Activated naive CD4-positive, alpha-beta T cell treated with anti-CD3 and anti-CD28 coated beads, Interleukin-2, amount 10 ng/mL, durations not matched to agents 7 days and 5 days (primary cell): ENCODE results near the gene BICC1.

Experiments
- CTCF ChIA-PET: fragments of 350-600 bp; sonication (Branson Sonifier 250); formaldehyde crosslinking; loops from one replicate; lab custom pipeline; 2021; ENCODE audit warnings: antibody characterized with exemption; lab: Charles Lee
- DNase-seq: peaks from one replicate; pipeline ENCODE4 v3.0.0-alpha.2; 2020
- H3K27ac Mint-ChIP-seq: one replicate; pipeline ENCODE4 v1.8.0; 2021; ENCODE audit warnings: mild to moderate bottlenecking, moderate library complexity, mixed read lengths
- H3K27me3 Mint-ChIP-seq: one replicate; pipeline ENCODE4 v1.8.0; 2021; ENCODE audit warnings: mild to moderate bottlenecking, mixed read lengths
- H3K36me3 Mint-ChIP-seq: one replicate; pipeline ENCODE4 v1.8.0; 2021; ENCODE audit warnings: mixed read lengths
- H3K4me1 Mint-ChIP-seq: one replicate; pipeline ENCODE4 v1.8.0; 2021; ENCODE audit warnings: mixed read lengths
- H3K4me3 Mint-ChIP-seq: one replicate; pipeline ENCODE4 v1.8.0; 2021; ENCODE audit warnings: mild to moderate bottlenecking, moderate library complexity, mixed read lengths
- H3K9me3 Mint-ChIP-seq: one replicate; pipeline ENCODE4 v1.8.0; 2021; ENCODE audit warnings: mixed read lengths

Gene BICC1

DNA sequence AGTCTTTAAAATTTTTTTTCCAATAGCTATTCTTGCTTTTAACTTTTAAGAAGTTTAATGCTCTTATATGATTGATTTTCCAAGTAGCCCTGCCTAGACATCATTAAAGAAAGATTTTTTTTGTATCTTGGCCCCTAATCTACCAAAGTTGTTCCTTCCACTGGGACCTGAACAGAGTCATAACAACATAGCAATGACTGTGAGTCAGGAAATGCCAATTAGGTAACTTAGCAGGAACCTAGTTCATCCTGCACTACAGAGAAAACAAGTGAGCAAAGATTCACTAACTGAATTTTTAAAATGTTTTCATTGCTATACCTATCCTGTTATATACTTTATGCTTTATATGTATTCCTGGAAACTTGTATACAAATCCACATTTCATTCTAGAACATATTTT is 284.7 kb downstream of the BICC1 start:
- Mint-ChIP-seq H3K4me3 (no peak overlapping the region), H3K9me3 (no peaks in the 10 kb centered on the region), H3K4me1 (no peaks in the 10 kb centered on the region), H3K36me3 (no peaks in the 10 kb centered on the region), H3K27me3 (no peaks in the 10 kb centered on the region), H3K27ac (no peak overlapping the region)
- CTCF ChIA-PET: no interaction called here
- no peak for DNase-seq

DNA sequence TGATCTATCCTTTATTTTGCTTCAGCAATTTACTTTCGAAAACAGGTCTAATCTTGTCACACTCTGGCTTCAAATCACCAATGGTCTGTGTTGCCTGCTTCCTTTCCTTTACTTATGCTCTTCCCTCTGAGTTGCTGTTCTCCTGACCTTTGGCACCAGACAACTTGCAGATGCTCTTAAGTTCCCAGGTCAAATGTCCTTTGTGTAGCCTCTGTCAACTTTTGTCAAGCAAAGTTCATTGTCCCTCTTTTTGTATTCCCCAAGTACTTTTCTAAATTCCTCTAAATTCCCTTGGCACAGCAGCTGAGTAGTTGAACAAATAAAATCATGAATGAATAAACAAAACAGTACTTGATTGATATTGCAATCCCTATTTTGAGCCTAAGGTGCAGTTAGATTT is 289.4 kb downstream of the BICC1 start:
- no peaks in the 10 kb centered on the region for H3K36me3 Mint-ChIP-seq
- CTCF ChIA-PET: no interaction called here
- H3K27ac Mint-ChIP-seq: no peak overlapping the region
- no peak overlapping the region for H3K4me3 Mint-ChIP-seq
- no peaks in the 10 kb centered on the region for H3K27me3 Mint-ChIP-seq
- no peak for DNase-seq
- no peaks in the 10 kb centered on the region for H3K4me1 Mint-ChIP-seq
- H3K9me3 Mint-ChIP-seq: no peaks in the 10 kb centered on the region

DNA sequence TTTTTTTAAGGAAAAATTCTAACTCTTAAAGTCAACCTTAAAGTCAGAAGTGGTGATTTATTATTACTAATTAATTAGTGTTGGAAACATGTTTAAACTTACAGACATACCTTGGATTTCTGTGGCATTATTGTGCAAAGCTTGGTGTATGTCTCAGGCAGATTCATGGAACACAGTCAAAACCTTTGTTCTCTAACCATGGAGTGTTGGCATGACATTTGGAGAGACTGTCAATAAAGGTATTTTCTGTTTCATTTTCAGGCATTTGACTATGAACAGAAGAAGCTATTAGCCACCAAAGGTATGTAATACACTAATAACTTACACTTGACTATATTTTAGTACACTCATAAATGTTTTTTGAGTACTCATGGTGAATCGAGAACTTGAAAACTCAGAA is 293.7 kb downstream of the BICC1 start:
- Mint-ChIP-seq H3K36me3 (no peaks in the 10 kb centered on the region), H3K4me1 (no peaks in the 10 kb centered on the region), H3K27ac (no peak overlapping the region), H3K9me3 (no peaks in the 10 kb centered on the region), H3K4me3 (no peak overlapping the region), H3K27me3 (no peaks in the 10 kb centered on the region)
- CTCF ChIA-PET: no interaction called here
- DNase-seq: no peak

DNA sequence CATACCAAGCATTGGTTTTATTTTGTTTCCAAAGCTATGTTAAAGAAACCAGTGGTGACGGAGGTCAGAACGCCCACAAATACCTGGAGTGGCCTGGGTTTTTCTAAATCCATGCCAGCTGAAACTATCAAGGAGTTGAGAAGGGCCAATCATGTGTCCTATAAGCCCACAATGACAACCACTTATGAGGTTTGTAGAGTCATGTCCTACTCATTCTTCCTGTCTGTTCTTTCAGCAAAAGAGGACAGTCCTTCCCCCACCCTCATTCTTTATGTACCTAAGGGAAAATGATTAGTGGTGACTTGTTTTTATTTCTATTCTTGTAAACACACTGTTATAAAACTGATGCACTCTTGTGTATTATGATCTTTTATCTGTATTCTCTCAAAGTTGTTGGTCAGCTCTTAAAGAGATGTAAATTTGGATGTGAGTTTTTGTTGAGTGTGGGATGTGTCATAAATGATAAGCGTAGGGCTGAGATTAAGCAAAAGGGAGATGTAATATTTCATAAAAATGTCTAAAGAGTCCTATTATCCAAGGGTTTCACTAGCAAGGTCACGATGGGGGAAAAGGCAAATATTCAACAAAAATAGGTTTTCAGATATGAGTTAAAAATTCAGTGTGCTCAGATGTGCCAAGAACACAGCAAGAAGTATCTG is 294.4 kb downstream of the BICC1 start:
- H3K27me3 Mint-ChIP-seq: no peaks in the 10 kb centered on the region
- H3K27ac Mint-ChIP-seq: no peak overlapping the region
- no peaks in the 10 kb centered on the region for H3K36me3 Mint-ChIP-seq
- no peak overlapping the region for H3K4me3 Mint-ChIP-seq
- no peaks in the 10 kb centered on the region for H3K4me1 Mint-ChIP-seq
- DNase-seq: no peak
- H3K9me3 Mint-ChIP-seq: no peaks in the 10 kb centered on the region
- CTCF ChIA-PET: no interaction called here

DNA sequence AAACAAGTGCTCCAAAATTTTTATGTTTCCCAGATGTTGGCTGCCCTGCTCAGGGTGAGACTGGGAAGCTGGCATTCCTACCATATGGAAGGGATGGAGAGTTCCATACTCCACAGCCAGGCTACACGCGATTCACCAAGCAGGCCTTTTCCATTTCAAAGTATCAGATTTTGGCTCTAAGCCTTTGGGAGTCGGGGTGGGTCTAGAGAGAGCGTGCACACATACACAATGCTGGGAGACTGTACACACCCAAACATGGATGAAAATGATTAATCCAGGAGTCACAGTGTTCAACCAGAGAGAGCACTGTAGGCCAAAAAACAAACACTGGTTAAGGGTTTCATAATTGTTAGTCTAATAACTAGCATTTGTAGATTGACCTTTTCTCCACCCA is 295.0 kb downstream of the BICC1 start:
- no peak overlapping the region for H3K27ac Mint-ChIP-seq
- CTCF ChIA-PET: no interaction called here
- no peak for DNase-seq
- no peak overlapping the region for H3K4me3 Mint-ChIP-seq
- no peaks in the 10 kb centered on the region for H3K4me1 Mint-ChIP-seq
- H3K9me3 Mint-ChIP-seq: no peaks in the 10 kb centered on the region
- H3K36me3 Mint-ChIP-seq: no peaks in the 10 kb centered on the region
- H3K27me3 Mint-ChIP-seq: no peaks in the 10 kb centered on the region

DNA sequence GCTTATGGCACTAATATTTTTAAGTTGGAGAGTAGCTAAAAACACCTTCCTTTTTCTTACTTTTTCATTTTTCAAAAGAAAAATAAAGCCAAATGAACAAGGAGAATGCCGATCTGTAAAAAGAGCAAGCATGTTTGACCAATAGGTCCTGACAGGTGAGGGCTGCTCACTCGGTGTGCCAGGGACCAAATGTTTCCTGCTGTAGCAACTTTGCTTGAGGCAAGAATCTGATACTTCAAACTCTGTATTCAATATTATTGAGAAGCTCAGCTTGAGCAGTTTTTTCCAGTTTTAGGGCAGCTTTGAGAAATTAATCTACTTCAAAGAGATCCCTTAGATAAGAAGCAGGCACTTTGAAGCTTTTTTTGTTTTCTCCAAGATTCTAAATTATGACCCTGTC is 298.1 kb downstream of the BICC1 start:
- no peaks in the 10 kb centered on the region for H3K9me3 Mint-ChIP-seq

DNA sequence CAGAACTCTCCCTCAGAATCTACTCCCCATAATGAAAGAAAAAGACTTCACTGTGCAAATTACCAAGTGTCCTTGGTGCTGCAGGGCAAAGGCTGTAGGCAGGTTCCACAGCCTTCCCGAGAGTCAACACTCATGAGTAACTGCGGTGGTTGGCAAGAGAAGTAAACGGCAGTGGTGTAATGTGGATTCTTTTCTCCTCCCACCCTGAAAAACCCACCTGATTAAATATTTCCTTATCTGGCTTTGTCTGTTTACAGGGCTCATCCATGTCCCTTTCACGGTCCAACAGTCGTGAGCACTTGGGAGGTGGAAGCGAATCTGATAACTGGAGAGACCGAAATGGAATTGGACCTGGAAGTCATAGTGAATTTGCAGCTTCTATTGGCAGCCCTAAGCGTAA is 300.9 kb downstream of the BICC1 start:
- no peak overlapping the region for H3K4me3 Mint-ChIP-seq
- H3K9me3 Mint-ChIP-seq: no peaks in the 10 kb centered on the region
- CTCF ChIA-PET: no interaction called here
- H3K27ac Mint-ChIP-seq: no peak overlapping the region
- H3K27me3 Mint-ChIP-seq: no peaks in the 10 kb centered on the region
- no peak for DNase-seq
- H3K36me3 Mint-ChIP-seq: no peaks in the 10 kb centered on the region
- no peaks in the 10 kb centered on the region for H3K4me1 Mint-ChIP-seq

More for the DNA sequence above, 298.1 kb downstream of the BICC1 start:
- Mint-ChIP-seq H3K4me1 (no peaks in the 10 kb centered on the region), H3K4me3 (no peak overlapping the region), H3K27me3 (no peaks in the 10 kb centered on the region), H3K27ac (no peak overlapping the region), H3K36me3 (no peaks in the 10 kb centered on the region)
- DNase-seq: no peak
- CTCF ChIA-PET: no interaction called here

DNA sequence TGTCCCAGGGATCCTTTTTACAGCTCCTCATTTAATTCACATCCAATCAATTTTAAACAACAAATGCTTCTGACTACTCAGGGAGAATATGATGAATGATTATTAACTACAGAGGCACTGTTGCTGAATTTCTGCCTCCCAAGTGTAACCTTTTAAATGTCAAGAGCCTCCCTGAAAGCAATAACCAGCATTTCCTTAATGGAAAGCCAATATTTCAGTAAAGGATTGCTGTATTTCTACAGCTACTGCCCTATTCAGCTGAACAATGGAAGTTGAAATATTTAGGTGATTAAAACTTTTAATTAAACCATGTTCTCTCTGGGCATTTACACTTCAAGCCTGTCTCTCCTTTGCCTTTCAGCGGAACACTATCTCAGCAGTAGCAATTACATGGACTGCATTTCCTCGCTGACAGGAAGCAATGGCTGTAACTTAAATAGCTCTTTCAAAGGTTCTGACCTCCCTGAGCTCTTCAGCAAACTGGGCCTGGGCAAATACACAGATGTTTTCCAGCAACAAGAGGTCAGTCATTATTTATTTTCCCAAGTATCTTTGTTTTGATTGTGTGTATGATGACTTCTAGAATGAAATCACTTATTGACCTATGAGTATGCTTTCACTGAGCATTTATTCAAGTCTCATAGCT is 304.7 kb downstream of the BICC1 start:
- H3K27me3 Mint-ChIP-seq: no peaks in the 10 kb centered on the region
- no peak overlapping the region for H3K4me3 Mint-ChIP-seq
- H3K4me1 Mint-ChIP-seq: no peaks in the 10 kb centered on the region
- DNase-seq: no peak
- H3K36me3 Mint-ChIP-seq: no peaks in the 10 kb centered on the region
- CTCF ChIA-PET: no interaction called here
- H3K27ac Mint-ChIP-seq: no peak overlapping the region
- H3K9me3 Mint-ChIP-seq: no peaks in the 10 kb centered on the region

DNA sequence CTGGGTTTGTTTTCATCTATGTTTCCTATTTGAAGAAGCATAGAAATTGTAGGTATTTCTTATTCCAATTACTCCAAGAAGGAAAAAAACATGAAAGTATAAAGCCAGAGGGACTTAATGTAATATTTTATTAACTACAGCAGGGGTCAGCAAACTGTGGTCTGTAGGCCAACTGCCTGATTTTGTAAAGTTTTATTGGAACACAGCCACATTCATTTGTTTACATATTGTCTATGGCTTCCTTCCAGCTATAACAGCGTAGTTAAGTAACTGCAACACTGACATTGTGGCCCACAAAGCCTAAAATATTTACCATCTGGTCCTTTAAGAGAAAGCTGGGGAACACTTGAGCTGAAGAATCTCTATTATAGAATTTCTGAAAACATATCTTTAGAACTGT is 306.2 kb downstream of the BICC1 start:
- H3K9me3 Mint-ChIP-seq: no peaks in the 10 kb centered on the region
- no peak for DNase-seq
- no peak overlapping the region for H3K27ac Mint-ChIP-seq
- no peaks in the 10 kb centered on the region for H3K4me1 Mint-ChIP-seq
- H3K36me3 Mint-ChIP-seq: no peaks in the 10 kb centered on the region
- CTCF ChIA-PET: no interaction called here
- H3K27me3 Mint-ChIP-seq: no peaks in the 10 kb centered on the region
- no peak overlapping the region for H3K4me3 Mint-ChIP-seq

DNA sequence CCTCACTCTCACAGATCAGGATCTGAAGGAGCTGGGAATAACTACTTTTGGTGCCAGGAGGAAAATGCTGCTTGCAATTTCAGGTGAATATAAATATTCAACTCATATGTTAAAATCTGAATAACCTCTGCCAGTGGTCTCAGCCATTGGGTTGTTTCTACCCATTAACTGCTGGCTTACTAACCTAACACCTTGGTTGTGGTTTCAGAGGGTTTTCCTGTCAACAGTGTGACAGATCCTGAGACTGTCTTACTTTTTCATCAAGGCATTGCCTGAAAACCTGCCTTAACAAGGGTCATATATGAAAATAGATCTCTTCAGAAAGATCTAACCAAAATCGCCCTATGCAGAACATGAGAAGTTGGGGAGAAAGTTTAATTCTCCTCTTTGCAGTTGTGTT is 307.7 kb downstream of the BICC1 start:
- Mint-ChIP-seq H3K36me3 (no peaks in the 10 kb centered on the region), H3K4me3 (no peak overlapping the region), H3K27me3 (no peaks in the 10 kb centered on the region), H3K4me1 (no peaks in the 10 kb centered on the region), H3K9me3 (no peaks in the 10 kb centered on the region), H3K27ac (no peak overlapping the region)
- DNase-seq: no peak
- CTCF ChIA-PET: no interaction called here

DNA sequence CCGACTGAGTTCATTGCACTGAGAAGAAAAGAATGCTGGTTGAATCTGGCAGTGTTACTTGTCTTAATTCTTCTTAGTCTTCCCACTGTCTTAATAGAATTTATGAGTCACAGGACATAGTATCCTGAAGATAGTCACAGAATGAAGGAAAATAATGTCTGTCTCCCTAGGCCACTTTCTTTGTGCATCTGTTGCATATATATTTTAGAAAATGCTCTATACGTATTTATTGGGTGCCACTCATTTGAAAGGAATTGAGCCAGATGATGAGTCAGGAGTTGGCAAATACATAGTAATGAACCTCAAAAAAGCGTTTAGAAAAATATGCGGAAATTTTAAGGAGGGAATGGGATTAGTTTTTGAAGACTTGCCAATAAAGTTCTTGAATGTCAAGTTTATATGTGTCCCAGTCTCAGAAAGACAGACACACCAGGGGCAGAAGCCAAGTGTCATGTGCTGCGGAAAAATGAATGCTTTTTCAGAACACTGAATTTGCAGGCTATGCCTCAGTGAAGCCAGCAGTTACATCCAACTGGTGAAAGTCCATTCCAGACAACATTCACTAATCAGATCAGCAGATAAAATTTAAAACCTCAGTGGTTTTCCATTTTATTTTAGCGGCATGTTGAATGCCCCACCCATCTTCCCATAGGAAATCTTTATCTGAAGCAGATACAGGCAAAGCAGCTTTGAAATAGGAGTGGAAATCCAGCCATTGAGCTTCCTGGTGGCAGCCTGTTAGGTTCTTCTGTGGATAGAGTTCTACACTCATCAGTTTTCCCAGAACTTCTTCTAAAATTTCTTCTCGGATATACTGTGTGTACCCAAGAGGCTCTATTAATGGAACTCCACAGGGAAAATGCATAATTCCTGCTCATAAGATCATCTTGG is 308.4 kb downstream of the BICC1 start:
- Mint-ChIP-seq H3K36me3 (no peaks in the 10 kb centered on the region), H3K4me3 (no peak overlapping the region), H3K27me3 (no peaks in the 10 kb centered on the region), H3K9me3 (no peaks in the 10 kb centered on the region), H3K27ac (no peak overlapping the region), H3K4me1 (no peaks in the 10 kb centered on the region)
- DNase-seq: no peak
- CTCF ChIA-PET: no interaction called here

DNA sequence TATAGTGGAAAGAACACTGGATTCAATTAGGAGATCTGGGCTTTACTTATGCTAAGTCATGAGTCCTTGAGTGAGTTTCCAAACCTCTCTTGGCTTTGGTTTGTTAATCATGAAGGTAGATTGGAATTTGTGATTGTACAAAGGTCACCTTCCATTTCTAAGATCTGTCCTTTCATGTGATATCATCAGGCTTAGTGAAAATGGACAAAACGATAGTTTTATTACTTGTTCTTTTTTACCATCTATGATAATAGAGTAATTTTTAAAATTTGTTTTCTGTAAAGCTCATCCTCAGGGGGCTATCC is 309.0 kb downstream of the BICC1 start:
- CTCF ChIA-PET: no interaction called here
- Mint-ChIP-seq H3K27me3 (no peaks in the 10 kb centered on the region), H3K9me3 (no peaks in the 10 kb centered on the region), H3K4me1 (no peaks in the 10 kb centered on the region), H3K4me3 (no peak overlapping the region), H3K27ac (no peak overlapping the region), H3K36me3 (no peaks in the 10 kb centered on the region)
- no peak for DNase-seq

DNA sequence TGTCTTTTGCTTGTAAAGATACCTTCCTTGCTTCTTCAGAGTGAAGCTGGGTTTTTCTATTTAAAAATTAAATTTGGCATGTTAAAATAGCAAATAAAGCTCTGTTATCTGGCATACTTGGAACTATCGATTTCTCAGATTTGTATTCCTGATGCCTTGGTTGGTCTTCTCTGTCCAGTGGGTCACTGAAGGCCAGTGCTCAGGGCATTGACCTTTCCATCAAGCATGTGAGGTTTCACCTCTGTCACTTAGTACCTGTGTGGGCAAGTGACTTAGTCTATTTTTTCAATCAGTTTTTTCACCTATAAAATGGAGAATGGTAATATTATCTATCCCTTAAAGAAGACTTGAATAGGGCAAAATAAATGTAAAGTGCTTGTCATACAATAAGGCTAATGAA is 311.3 kb downstream of the BICC1 start:
- Mint-ChIP-seq H3K9me3 (no peaks in the 10 kb centered on the region), H3K27ac (no peak overlapping the region), H3K27me3 (no peaks in the 10 kb centered on the region), H3K4me3 (no peak overlapping the region), H3K4me1 (no peaks in the 10 kb centered on the region), H3K36me3 (no peaks in the 10 kb centered on the region)
- CTCF ChIA-PET: no interaction called here
- no peak for DNase-seq

DNA sequence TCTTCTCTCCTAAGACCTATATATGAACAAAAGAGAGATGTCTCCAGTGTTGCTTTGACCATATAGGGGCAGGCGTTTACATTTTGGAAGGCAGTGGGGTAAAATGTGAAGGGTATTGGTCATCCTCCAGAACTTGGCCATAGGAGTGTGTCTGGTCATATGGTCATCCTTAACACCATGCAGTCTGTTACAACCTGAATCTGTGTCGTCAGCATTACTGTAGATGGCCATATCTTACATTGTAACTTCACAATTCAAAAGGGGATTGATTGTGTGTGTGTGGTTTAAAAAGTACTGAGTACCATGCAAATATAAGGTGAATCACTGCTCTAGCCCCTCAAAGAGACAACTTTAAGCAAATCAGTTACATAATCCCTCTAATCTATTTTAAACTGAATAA is 311.7 kb downstream of the BICC1 start:
- Mint-ChIP-seq H3K27me3 (no peaks in the 10 kb centered on the region), H3K36me3 (no peaks in the 10 kb centered on the region), H3K9me3 (no peaks in the 10 kb centered on the region), H3K4me3 (no peak overlapping the region), H3K4me1 (no peaks in the 10 kb centered on the region), H3K27ac (no peak overlapping the region)
- no peak for DNase-seq
- CTCF ChIA-PET: no interaction called here

DNA sequence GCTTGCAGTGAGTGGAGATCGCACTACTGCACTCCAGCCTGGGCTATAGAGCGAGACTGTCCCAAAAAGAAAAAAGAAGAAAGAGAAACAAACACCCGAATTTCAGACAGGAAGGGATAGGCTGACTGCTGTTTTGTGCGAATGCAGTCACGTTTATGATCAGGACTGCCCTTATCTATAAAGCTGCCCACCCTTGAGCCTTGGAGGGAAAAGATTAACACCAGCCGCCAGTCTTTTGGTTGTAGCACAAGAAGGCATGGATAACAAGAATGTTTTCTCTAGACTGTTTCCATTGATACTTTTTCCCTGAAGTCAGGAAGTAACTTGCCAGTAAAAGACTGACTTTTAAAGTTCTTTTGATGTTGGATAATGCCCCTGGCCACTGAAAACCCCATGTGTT is 314.0 kb downstream of the BICC1 start:
- no peaks in the 10 kb centered on the region for H3K36me3 Mint-ChIP-seq

More for the DNA sequence above, 314.0 kb downstream of the BICC1 start:
- Mint-ChIP-seq H3K27me3 (no peaks in the 10 kb centered on the region), H3K4me3 (no peak overlapping the region), H3K9me3 (no peaks in the 10 kb centered on the region), H3K4me1 (no peaks in the 10 kb centered on the region), H3K27ac (no peak overlapping the region)
- CTCF ChIA-PET: no interaction called here
- DNase-seq: no peak
